Skeletal muscle satellite cell (primary cell): Measurements from ENCODE around the gene VIP.

Experiments used
- H3K27me3 ChIP-seq: 2 replicates; pipeline ENCODE4 v1.7.0; 2013; ENCODE audit warnings: low read length; ENCODE audit not compliant: control insufficient read depth, insufficient read depth
- H3K36me3 ChIP-seq: 2 replicates; pipeline ENCODE4 v1.7.0; 2013; ENCODE audit warnings: mild to moderate bottlenecking, control low read depth, low read length; ENCODE audit not compliant: insufficient read depth
- H3K4me1 ChIP-seq: 2 replicates; pipeline ENCODE4 v1.7.0; 2013; ENCODE audit warnings: low read length; ENCODE audit not compliant: control insufficient read depth, insufficient read depth
- H3K4me2 ChIP-seq: 2 replicates; pipeline ENCODE4 v1.7.0; 2013; ENCODE audit warnings: mild to moderate bottlenecking, low read length
- H3K4me3 ChIP-seq: 2 replicates; pipeline ENCODE4 v1.7.0; 2013; ENCODE audit warnings: low read length
- H3K9ac ChIP-seq: 2 replicates; pipeline ENCODE4 v1.7.0; 2013; ENCODE audit warnings: mild to moderate bottlenecking, low read depth, low read length, moderate library complexity
- H3K9me3 ChIP-seq: replicated peaks from 2 replicates; pipeline ENCODE4 v1.7.0; 2013; ENCODE audit warnings: mild to moderate bottlenecking, control low read depth, low read length

Gene VIP

GRCh38 chr6:152736687-152737273 is 13.8 kb upstream of the VIP start:
- H3K9ac ChIP-seq = no peak overlapping the region
- no peak overlapping the region for H3K4me3 ChIP-seq
- H3K4me2 ChIP-seq = no peak overlapping the region
- H3K4me1 ChIP-seq = no peaks in the 10 kb centered on the region
- H3K36me3 ChIP-seq = no peaks in the 10 kb centered on the region
- H3K27me3 ChIP-seq = no peaks in the 10 kb centered on the region
- H3K9me3 ChIP-seq = no peaks in the 10 kb centered on the region

GRCh38 chr6:152745509-152746171 is 5.0 kb upstream of the VIP start:
- Histone ChIP-seq H3K9me3 (no peaks in the 10 kb centered on the region), H3K9ac (no peak overlapping the region), H3K4me3 (no peak overlapping the region), H3K4me1 (no peaks in the 10 kb centered on the region), H3K4me2 (no peak overlapping the region), H3K36me3 (no peaks in the 10 kb centered on the region), H3K27me3 (no peaks in the 10 kb centered on the region)

- Histone ChIP-seq H3K4me3 (no peak overlapping the region), H3K9ac (no peak overlapping the region), H3K27me3 (no peaks in the 10 kb centered on the region), H3K9me3 (no peaks in the 10 kb centered on the region), H3K4me2 (no peak overlapping the region), H3K36me3 (no peaks in the 10 kb centered on the region), H3K4me1 (no peaks in the 10 kb centered on the region)
These were observed 4.4 kb upstream of the VIP start for GRCh38 chr6:152746172-152746553.

GRCh38 chr6:152748843-152749242 is 1.8 kb upstream of the VIP start:
- H3K4me3 ChIP-seq = no peak overlapping the region
- no peaks in the 10 kb centered on the region for H3K9me3 ChIP-seq
- no peak overlapping the region for H3K4me2 ChIP-seq
- no peak overlapping the region for H3K9ac ChIP-seq
- no peaks in the 10 kb centered on the region for H3K27me3 ChIP-seq
- H3K4me1 ChIP-seq = no peaks in the 10 kb centered on the region
- H3K36me3 ChIP-seq = no peaks in the 10 kb centered on the region

GRCh38 chr6:152749336-152749735 is 1.3 kb upstream of the VIP start:
- Histone ChIP-seq H3K27me3 (no peaks in the 10 kb centered on the region), H3K4me1 (no peaks in the 10 kb centered on the region), H3K9ac (no peak overlapping the region), H3K9me3 (no peaks in the 10 kb centered on the region), H3K4me2 (no peak overlapping the region), H3K4me3 (no peak overlapping the region), H3K36me3 (no peaks in the 10 kb centered on the region)

GRCh38 chr6:152765331-152765730 is 14.7 kb downstream of the VIP start:
- H3K4me3 ChIP-seq = no peak overlapping the region
- H3K36me3 ChIP-seq = no peaks in the 10 kb centered on the region
- no peaks in the 10 kb centered on the region for H3K9me3 ChIP-seq
- peaks cover 3% of the 10 kb centered on the region for H3K27me3 ChIP-seq
- H3K9ac ChIP-seq = no peak overlapping the region
- no peaks in the 10 kb centered on the region for H3K4me1 ChIP-seq
- H3K4me2 ChIP-seq = no peak overlapping the region

- no peak overlapping the region for H3K4me3 ChIP-seq
- H3K36me3 ChIP-seq = no peaks in the 10 kb centered on the region
- H3K4me1 ChIP-seq = no peaks in the 10 kb centered on the region
- no peak overlapping the region for H3K4me2 ChIP-seq
- H3K9me3 ChIP-seq = no peaks in the 10 kb centered on the region
- peaks cover 3% of the 10 kb centered on the region for H3K27me3 ChIP-seq
- H3K9ac ChIP-seq = no peak overlapping the region
These were observed 18.6 kb downstream of the VIP start for GRCh38 chr6:152769159-152769558.

GRCh38 chr6:152769993-152770392 is 19.4 kb downstream of the VIP start:
- no peak overlapping the region for H3K4me2 ChIP-seq
- no peak overlapping the region for H3K4me3 ChIP-seq
- no peaks in the 10 kb centered on the region for H3K9me3 ChIP-seq
- peaks cover 3% of the 10 kb centered on the region for H3K27me3 ChIP-seq
- H3K36me3 ChIP-seq = no peaks in the 10 kb centered on the region
- no peak overlapping the region for H3K9ac ChIP-seq
- no peaks in the 10 kb centered on the region for H3K4me1 ChIP-seq

GRCh38 chr6:152771061-152771687 is 20.6 kb downstream of the VIP start:
- no peaks in the 10 kb centered on the region for H3K9me3 ChIP-seq
- peaks cover 3% of the 10 kb centered on the region for H3K27me3 ChIP-seq
- no peak overlapping the region for H3K9ac ChIP-seq
- H3K4me1 ChIP-seq = no peaks in the 10 kb centered on the region
- no peak overlapping the region for H3K4me3 ChIP-seq
- H3K36me3 ChIP-seq = no peaks in the 10 kb centered on the region
- H3K4me2 ChIP-seq = no peak overlapping the region

- no peak overlapping the region for H3K4me2 ChIP-seq
- no peaks in the 10 kb centered on the region for H3K4me1 ChIP-seq
- no peaks in the 10 kb centered on the region for H3K9me3 ChIP-seq
- no peak overlapping the region for H3K4me3 ChIP-seq
- no peaks in the 10 kb centered on the region for H3K27me3 ChIP-seq
- no peak overlapping the region for H3K9ac ChIP-seq
- no peaks in the 10 kb centered on the region for H3K36me3 ChIP-seq
These were observed 24.8 kb downstream of the VIP start for GRCh38 chr6:152775428-152775827.

- H3K9ac ChIP-seq = no peak overlapping the region
- H3K9me3 ChIP-seq = no peaks in the 10 kb centered on the region
- H3K27me3 ChIP-seq = no peaks in the 10 kb centered on the region
- no peaks in the 10 kb centered on the region for H3K4me1 ChIP-seq
- H3K4me2 ChIP-seq = no peak overlapping the region
- H3K36me3 ChIP-seq = no peaks in the 10 kb centered on the region
- no peak overlapping the region for H3K4me3 ChIP-seq
These were observed 26.2 kb downstream of the VIP start for GRCh38 chr6:152776833-152777232.
